Activated CD8-positive, alpha-beta memory T cell treated with anti-CD3 and anti-CD28 coated beads, Interleukin-2, amount 50 U/mL, for 4 hours (primary cell): ENCODE data around the gene TLE1.

Experiments used
- DNase-seq: peaks from one replicate; pipeline ENCODE4 v3.0.0-alpha.2; 2020

TLE1 gene

GRCh38 chr9:81538890-81539289 is 150.5 kb downstream of the TLE1 start:
- no peak for DNase-seq

- no peak for DNase-seq
Measured at GRCh38 chr9:81537964-81538363, 151.4 kb downstream of the TLE1 start.

DNA sequence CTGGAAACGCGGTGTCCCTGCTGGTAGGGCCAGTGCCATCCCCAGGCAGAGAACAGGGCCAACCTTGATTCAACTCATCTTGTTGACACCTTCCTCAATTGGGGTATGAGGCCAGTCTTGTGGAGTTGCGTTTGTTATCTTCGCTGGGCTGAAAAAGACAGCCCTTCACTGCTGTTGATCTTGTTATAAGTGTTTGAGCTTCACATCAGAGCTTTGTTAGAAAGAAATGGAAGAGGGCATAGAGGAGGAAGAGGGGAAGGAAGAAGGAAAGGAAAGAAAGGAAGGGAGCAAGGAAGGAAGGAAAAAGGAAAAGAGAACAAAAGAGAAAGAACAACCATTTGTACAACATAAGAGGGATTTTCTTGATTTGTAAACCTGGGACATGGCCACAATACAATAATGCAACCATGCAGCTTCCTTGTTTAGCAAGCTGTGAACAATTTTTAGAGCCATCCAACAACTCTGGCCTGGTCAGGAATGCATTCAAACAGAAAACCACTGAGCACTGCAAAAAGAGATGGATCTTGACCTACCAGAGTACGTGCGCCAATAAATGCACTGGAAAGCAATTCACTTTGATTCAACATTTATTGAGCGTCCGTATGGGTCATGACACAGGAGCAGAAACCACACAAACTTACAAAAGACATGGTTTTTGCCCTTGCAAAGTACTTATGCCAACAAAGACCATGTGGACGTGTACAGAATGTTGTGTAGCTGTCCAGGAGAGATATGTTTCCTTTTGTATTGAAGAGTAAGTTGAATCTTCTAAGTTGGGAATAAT is 152.9 kb downstream of the TLE1 start:
- no peak for DNase-seq

DNA sequence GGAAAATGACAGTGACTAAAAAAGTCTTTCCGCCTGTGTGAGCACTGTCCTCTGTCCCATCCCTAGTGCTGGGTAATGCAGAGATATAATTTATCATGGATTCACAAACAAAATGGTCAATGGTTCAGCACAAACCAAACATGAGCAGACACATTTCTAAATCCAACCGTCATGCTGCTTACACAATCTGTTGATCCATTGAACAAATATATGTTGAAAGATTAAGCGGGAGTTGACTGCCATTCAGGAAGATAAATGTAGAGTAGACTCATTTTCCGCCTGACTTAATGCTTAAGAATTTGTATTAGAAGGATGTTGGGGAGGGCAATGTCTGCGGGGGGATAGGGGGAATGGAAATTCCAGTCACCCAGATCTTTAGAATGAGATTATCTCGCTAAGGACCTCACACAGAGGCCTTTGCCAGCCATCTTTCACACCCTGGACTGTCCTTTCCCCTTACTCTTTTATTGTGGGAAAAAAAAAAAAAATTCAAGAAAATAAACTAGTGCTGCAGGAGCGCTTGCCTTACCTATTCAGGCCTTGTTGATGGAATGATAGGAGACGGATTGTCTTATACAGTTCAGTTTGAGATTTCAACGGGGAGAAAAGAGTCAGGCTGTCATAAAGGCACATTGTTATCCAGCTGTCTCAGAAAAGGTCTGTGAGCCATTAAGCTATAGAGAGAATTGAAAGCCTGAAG is 153.7 kb downstream of the TLE1 start:
- no peak for DNase-seq

- no peak for DNase-seq
Measured at GRCh38 chr9:81534138-81534875, 155.0 kb downstream of the TLE1 start.
